Endothelial cell of umbilical vein (primary cell): ENCODE results near the gene MYH10. TPM values are rescaled to one million over a fixed set of nuclear protein-coding genes. Genes with fewer than 3 reads are reported as not detected.

ENCODE experiments used
- BruUV-seq: library from RNA; stranded (reverse); fragments of 400-500 nt; replicated peaks from 2 replicates; lab custom pipeline; 2021; lab: Mats Ljungman, UMichigan
- CTCF ChIA-PET: fragments of 300-600, 350-600 bp; sonication (Branson Sonifier 250); formaldehyde crosslinking; loops from one replicate; lab custom pipeline; 2021; ENCODE audit warnings: antibody characterized with exemption, inconsistent platforms; lab: Charles Lee
- POLR2A ChIA-PET: fragments of 300-600, 350-600 bp; sonication (Branson Sonifier 250); formaldehyde crosslinking; loops from one replicate; lab custom pipeline; 2021; ENCODE audit warnings: antibody characterized with exemption, inconsistent platforms; lab: Charles Lee
- DNase-seq: peaks from one replicate; pipeline ENCODE4 v3.0.0-alpha.2; 2011; ENCODE audit warnings: low read depth, low spot score
- FAIRE-seq: peaks from 2 replicates; lab custom pipeline; 2011; peaks lifted over from hg19 to GRCh38; lab: Jason Lieb, UNC
- H2AFZ ChIP-seq: 2 replicates; pipeline ENCODE4 v1.6.0; 2012; ENCODE audit warnings: low read depth, low read length, control low read depth, inconsistent platforms
- H3K27ac ChIP-seq: 2 replicates; pipeline ENCODE4 v1.5.1; 2011; ENCODE audit warnings: low read depth, mild to moderate bottlenecking, control low read depth, low read length, moderate library complexity; ENCODE audit not compliant: insufficient read depth
- H3K27me3 ChIP-seq, 2 experiments: 2 replicates each; pipeline versions ENCODE4 v1.6.0 to v1.6.1; 2011; ENCODE audit warnings: low read length in 2 of 2, mixed read lengths in 1 of 2; ENCODE audit not compliant: control insufficient read depth in 2 of 2, insufficient read depth in 2 of 2
- H3K36me3 ChIP-seq, 2 experiments: 2 replicates in 1 of 2; 3 replicates in 1 of 2; pipeline ENCODE4 v1.5.1; 2011; ENCODE audit warnings: low read length in 2 of 2, mild to moderate bottlenecking in 1 of 2, moderate library complexity in 1 of 2; ENCODE audit not compliant: control insufficient read depth in 2 of 2, insufficient read depth in 2 of 2; ENCODE audit errors: extremely low read depth in 1 of 2
- H3K4me1 ChIP-seq: 3 replicates; pipeline ENCODE4 v1.5.1; 2011; ENCODE audit warnings: mild to moderate bottlenecking, low read length; ENCODE audit not compliant: control insufficient read depth, insufficient read depth; ENCODE audit errors: extremely low read depth
- H3K4me2 ChIP-seq: 2 replicates; pipeline ENCODE4 v1.6.1; 2011; ENCODE audit warnings: low read length, control low read depth, mixed read lengths; ENCODE audit not compliant: insufficient read depth
- H3K4me3 ChIP-seq, 3 experiments: fragments of 200-600 bp in 1 of 3; sonication (generic), shearing (Covaris generic) in 1 of 3; replicated peaks in 1 of 3; 2 replicates each; pipeline ENCODE4 v1.5.1; 2011 to 2016; ENCODE audit warnings: control low read depth in 3 of 3, low read length in 3 of 3, mild to moderate bottlenecking in 2 of 3, inconsistent platforms in 1 of 3, low read depth in 1 of 3, moderate library complexity in 1 of 3; ENCODE audit not compliant: insufficient read depth in 1 of 3
- H3K79me2 ChIP-seq: 2 replicates; pipeline ENCODE4 v1.6.0; 2012; ENCODE audit warnings: low read length, inconsistent platforms; ENCODE audit not compliant: control insufficient read depth, insufficient read depth
- H3K9ac ChIP-seq: replicated peaks from 2 replicates; pipeline ENCODE3; 2011; ENCODE audit warnings: low read length, control low read depth; ENCODE audit not compliant: insufficient read depth; ENCODE audit errors: extremely low read depth
- H3K9me1 ChIP-seq: replicated peaks from 3 replicates; pipeline ENCODE4 v1.6.0; 2011; ENCODE audit warnings: mild to moderate bottlenecking, low read length; ENCODE audit not compliant: control insufficient read depth, insufficient read depth; ENCODE audit errors: extremely low read depth
- H3K9me3 ChIP-seq: replicated peaks from 2 replicates; pipeline ENCODE4 v1.5.1; 2012; ENCODE audit warnings: low read length, inconsistent platforms; ENCODE audit not compliant: control insufficient read depth, insufficient read depth
- H4K20me1 ChIP-seq: replicated peaks from 2 replicates; pipeline ENCODE3; 2011; ENCODE audit warnings: mild to moderate bottlenecking, low read length; ENCODE audit not compliant: control insufficient read depth, insufficient read depth; ENCODE audit errors: extremely low read depth
- CTCF ChIP-seq, 2 donors: IDR thresholded peaks; 1 replicate in 1 of 2; 2 replicates in 1 of 2; pipeline ENCODE4 v1.5.1; 2011; ENCODE audit warnings: low read length in 2 of 2, mild to moderate bottlenecking in 2 of 2, moderate library complexity in 2 of 2, control low read depth in 1 of 2, inconsistent platforms in 1 of 2, low read depth in 1 of 2; ENCODE audit not compliant: insufficient read depth in 1 of 2; ENCODE audit errors: extremely low read depth in 1 of 2
- EZH2 ChIP-seq: IDR thresholded peaks from 2 replicates; pipeline ENCODE4 v1.6.1; 2012; ENCODE audit warnings: borderline replicate concordance, low read depth, mild to moderate bottlenecking, moderate library complexity, low read length, inconsistent platforms; ENCODE audit not compliant: severe bottlenecking
- FOS ChIP-seq: IDR thresholded peaks from 2 replicates; pipeline ENCODE4 v1.6.1; 2011; ENCODE audit warnings: mild to moderate bottlenecking, low read length, moderate library complexity, borderline replicate concordance; ENCODE audit not compliant: insufficient read depth
- GATA2 ChIP-seq: IDR thresholded peaks from 2 replicates; pipeline ENCODE4 v1.7.0; 2011; ENCODE audit warnings: low read depth, mild to moderate bottlenecking, moderate library complexity, mixed read lengths, low read length; ENCODE audit not compliant: insufficient read length, insufficient read depth
- JUN ChIP-seq: IDR thresholded peaks from 2 replicates; pipeline ENCODE4 v1.6.1; 2011; ENCODE audit warnings: borderline replicate concordance, low read depth; ENCODE audit not compliant: insufficient read length, insufficient read depth
- MAX ChIP-seq: IDR thresholded peaks from 2 replicates; pipeline ENCODE4 v1.6.1; 2011; ENCODE audit not compliant: insufficient read depth, insufficient read length
- MYC ChIP-seq: IDR thresholded peaks from one replicate; pipeline ENCODE4 v1.6.1; 2011; ENCODE audit warnings: mild to moderate bottlenecking, low read depth, low read length
- POLR2A ChIP-seq: IDR thresholded peaks from 2 replicates; pipeline ENCODE4 v1.6.1; 2012; ENCODE audit warnings: low read depth, mild to moderate bottlenecking, control low read depth, low read length
- POLR2AphosphoS5 ChIP-seq: IDR thresholded peaks from 2 replicates; pipeline ENCODE4 v1.6.1; 2012; ENCODE audit warnings: low read depth, mild to moderate bottlenecking, control low read depth, low read length, moderate library complexity; ENCODE audit not compliant: insufficient read depth
- dilution Hi-C: fragments of 300-500 bp; cut with MboI; formaldehyde crosslinking; loops from one replicate; pipeline ENCODE4 v1.15.0; 2019; ENCODE audit warnings: low sequenced_read_pairs; ENCODE audit not compliant: extremely low pct_ligation_motif_present
- intact Hi-C: fragments of 100-400 bp; cut with micrococcal nuclease; formaldehyde crosslinking; loops from one replicate; pipeline ENCODE4 v1.10.0; 2022
- polyA plus RNA-seq, 4 experiments: library from polyadenylated mRNA; depleted of rRNA in 3 of 4; stranded (reverse) in 3 of 4; unstranded in 1 of 4; fragments of >200 nt; gene quantifications; 2 replicates each; pipeline versions ENCODE4 v1.2.1 to v1.2.3, GENCODE V29; 2011 to 2012; ENCODE audit warnings: missing spikeins in 1 of 4
- total RNA-seq: library from RNA; stranded (reverse); gene quantifications from 2 replicates; pipeline ENCODE4 v1.2.3, GENCODE V29; 2021

MYH10 gene
- total and polyA plus RNA-seq, 2 donors (not counting 3 experiments of a cell fraction or from before 2014, with no cell fraction given) = 73.4 to 232 TPM

GRCh38 chr17:8577868-8578267 lies 52.7 kb downstream of the MYH10 start:
- BruUV-seq = no TSS peak
- dilution Hi-C loops = no loop called here

More at GRCh38 chr17:8577868-8578267, 52.7 kb downstream of the MYH10 start:
- no peak for DNase-seq
- Histone ChIP-seq H4K20me1 (no peaks in the 10 kb centered on the region), H3K4me2 (no peak overlapping the region), H3K9me1 (no peaks in the 10 kb centered on the region), H3K9me3 (no peaks in the 10 kb centered on the region), H2AFZ (no peak overlapping the region), H3K4me3 (no peak overlapping the region), H3K36me3 (peaks cover 7 to 14% of the 10 kb centered on the region in 2 experiments), H3K27ac (no peak overlapping the region), H3K79me2 (no peaks in the 10 kb centered on the region), H3K27me3 (no peaks in the 10 kb centered on the region), H3K4me1 (no peaks in the 10 kb centered on the region), H3K9ac (no peak overlapping the region)
- POLR2A ChIA-PET = interaction anchor here (0.7 kb wide), 1 partner anchor 20 kb away, joined by 3 read pairs; no protein-coding TSS in a partner anchor
- TF ChIP-seq POLR2A (no peak), MYC (no peak), POLR2AphosphoS5 (no peak), MAX (no peak), JUN (no peak), FOS (no peak), EZH2 (no peak), GATA2 (no peak), CTCF (IDR thresholded peaks at IDR 0.05; ENCODE audit: extremely low read depth in 1 of 2, insufficient read depth in 1 of 2, low read depth in 1 of 2, low read length in 2 of 2) (no peak)
- intact Hi-C loops = no loop called here
- FAIRE-seq = no peak
- CTCF ChIA-PET = no interaction called here
